GM23338 (cell line): ENCODE measurements around the gene ALS2. TPM values are rescaled to one million over a fixed set of nuclear protein-coding genes. Genes with fewer than 3 reads are reported as not detected.

ENCODE experiments used
- ATAC-seq: fragments of 200-7000 bp; cut with Tn5 transposase; 3 replicates; pipeline ENCODE4 v1.9.1; 2020
- DNase-seq: peaks from one replicate; pipeline ENCODE4 v3.0.0-alpha.2; 2015; ENCODE audit warnings: low spot score
- H2AFZ ChIP-seq: fragments of 200-600 bp; sonication (generic); 2 replicates; pipeline ENCODE4 v1.8.0; 2016; ENCODE audit warnings: antibody characterized with exemption, mild to moderate bottlenecking, moderate library complexity
- H3F3A ChIP-seq: fragments of 200-600 bp; sonication (generic); replicated peaks from 2 replicates; pipeline ENCODE4 v1.8.0; 2017; ENCODE audit warnings: antibody characterized with exemption, mixed run types, low read depth
- H3K27ac ChIP-seq: fragments of 200-600 bp; sonication (generic); 2 replicates; pipeline ENCODE4 v1.6.1; 2016; ENCODE audit warnings: low read depth
- H3K27me3 ChIP-seq: fragments of 200-600 bp; sonication (generic); 2 replicates; pipeline ENCODE4 v1.8.0; 2016; ENCODE audit warnings: mild to moderate bottlenecking, mixed run types, moderate library complexity; ENCODE audit not compliant: insufficient read depth
- H3K36me3 ChIP-seq: fragments of 200-600 bp; sonication (generic); 2 replicates; pipeline ENCODE4 v1.8.0; 2016; ENCODE audit warnings: mild to moderate bottlenecking; ENCODE audit not compliant: insufficient read depth
- H3K4me1 ChIP-seq: fragments of 200-600 bp; sonication (generic); 2 replicates; pipeline ENCODE4 v1.8.0; 2016; ENCODE audit warnings: mild to moderate bottlenecking, moderate library complexity; ENCODE audit not compliant: insufficient read depth
- H3K4me2 ChIP-seq: fragments of 200-600 bp; sonication (generic); 2 replicates; pipeline ENCODE4 v1.7.1; 2017; ENCODE audit warnings: mixed run types
- H3K4me3 ChIP-seq: fragments of 200-600 bp; sonication (generic); 2 replicates; pipeline ENCODE4 v1.6.1; 2016; ENCODE audit warnings: mixed run types
- H3K79me2 ChIP-seq: fragments of 200-600 bp; sonication (generic); replicated peaks from 2 replicates; pipeline ENCODE4 v1.8.0; 2017; ENCODE audit warnings: mild to moderate bottlenecking; ENCODE audit not compliant: insufficient read depth
- H3K9me2 ChIP-seq: fragments of 200-600 bp; sonication (generic); 2 replicates; pipeline ENCODE4 v1.8.0; 2017; ENCODE audit not compliant: insufficient read depth
- H4K20me1 ChIP-seq: fragments of 200-600 bp; sonication (generic); replicated peaks from 2 replicates; pipeline ENCODE4 v1.8.0; 2017; ENCODE audit warnings: mild to moderate bottlenecking; ENCODE audit not compliant: insufficient read depth
- H3K27ac Mint-ChIP-seq: 2 replicates; pipeline ENCODE4 v1.8.0; 2020; ENCODE audit warnings: inconsistent platforms, mild to moderate bottlenecking, moderate library complexity, mixed read lengths
- H3K27me3 Mint-ChIP-seq: 3 replicates; pipeline ENCODE4 v1.8.0; 2022; ENCODE audit warnings: low read depth, mild to moderate bottlenecking, moderate library complexity, mixed read lengths, inconsistent platforms; ENCODE audit not compliant: insufficient read depth, poor library complexity
- H3K36me3 Mint-ChIP-seq: 3 replicates; pipeline ENCODE4 v1.8.0; 2021; ENCODE audit warnings: low read depth, mild to moderate bottlenecking, inconsistent platforms, moderate library complexity, mixed read lengths
- H3K4me1 Mint-ChIP-seq: 3 replicates; pipeline ENCODE4 v1.8.0; 2020; ENCODE audit warnings: mild to moderate bottlenecking, inconsistent platforms, mixed read lengths
- H3K4me3 Mint-ChIP-seq: 3 replicates; pipeline ENCODE4 v1.8.0; 2021; ENCODE audit warnings: moderate library complexity, mild to moderate bottlenecking, inconsistent platforms, mixed read lengths
- H3K9me3 Mint-ChIP-seq: 3 replicates; pipeline ENCODE4 v1.8.0; 2020; ENCODE audit warnings: moderate library complexity, mild to moderate bottlenecking, inconsistent platforms, mixed read lengths
- CREB1 ChIP-seq: fragments of 250-450 bp; sonication (Bioruptor Pico); IDR thresholded peaks from 2 replicates; pipeline ENCODE4 v1.5.0; 2020; ENCODE audit warnings: low read depth, mild to moderate bottlenecking, moderate library complexity
- EZH2phosphoT487 ChIP-seq: fragments of 200-600 bp; sonication (generic); IDR thresholded peaks from one replicate; pipeline ENCODE4 v1.8.1; 2018; ENCODE audit warnings: antibody characterized with exemption; ENCODE audit not compliant: unreplicated experiment
- JUNB ChIP-seq: IDR thresholded peaks from one replicate; pipeline ENCODE4 v1.6.1; 2016; ENCODE audit warnings: antibody characterized with exemption; ENCODE audit not compliant: unreplicated experiment
- NANOG ChIP-seq: IDR thresholded peaks from 2 replicates; pipeline ENCODE4 v1.6.1; 2016; ENCODE audit warnings: antibody characterized with exemption, borderline replicate concordance
- POLR2AphosphoS5 ChIP-seq: IDR thresholded peaks from 2 replicates; pipeline ENCODE4 v1.6.1; 2016; ENCODE audit warnings: antibody characterized with exemption, low read depth
- STAT1 ChIP-seq: IDR thresholded peaks from one replicate; pipeline ENCODE4 v1.6.1; 2016; ENCODE audit warnings: antibody characterized with exemption; ENCODE audit not compliant: unreplicated experiment
- ZNF114 ChIP-seq: fragments of 250-450 bp; sonication (Bioruptor Pico); IDR thresholded peaks from 2 replicates; pipeline ENCODE4 v1.5.0; 2020; ENCODE audit warnings: mild to moderate bottlenecking, moderate library complexity
- ZNF331 ChIP-seq: fragments of 250-450 bp; sonication (Bioruptor Pico); IDR thresholded peaks from 2 replicates; pipeline ENCODE4 v1.5.0; 2020; ENCODE audit warnings: low read depth, mild to moderate bottlenecking, moderate library complexity
- polyA plus RNA-seq: library from polyadenylated mRNA; unstranded; fragments of >200 nt; fragmentation: Nextera tagmentation; extraction: Ambion mirVana; gene quantifications from 2 replicates; pipeline ENCODE4 v1.2.1, GENCODE V29; 2016
- total RNA-seq: library from RNA; depleted of rRNA; stranded (reverse); fragments of >200 nt; shearing (Covaris generic); gene quantifications from 2 replicates; pipeline ENCODE4 v1.2.3, GENCODE V29; 2014
- TF ChIP-seq, protein P1 (sequence below), 2 experiments: fragments of 200-600 bp in 1 of 2; sonication (generic) in 1 of 2; conservative IDR thresholded peaks; 2 replicates each; pipeline versions ENCODE4 v1.5.1 to v1.6.1; 2016 to 2017; ENCODE audit warnings: antibody characterized with exemption in 2 of 2, low read depth in 2 of 2, mild to moderate bottlenecking in 2 of 2, moderate library complexity in 1 of 2

ALS2 gene
- total and polyA plus RNA-seq, 2 experiments from 2014 or later, result 9.6 to 43.3 TPM

DNA sequence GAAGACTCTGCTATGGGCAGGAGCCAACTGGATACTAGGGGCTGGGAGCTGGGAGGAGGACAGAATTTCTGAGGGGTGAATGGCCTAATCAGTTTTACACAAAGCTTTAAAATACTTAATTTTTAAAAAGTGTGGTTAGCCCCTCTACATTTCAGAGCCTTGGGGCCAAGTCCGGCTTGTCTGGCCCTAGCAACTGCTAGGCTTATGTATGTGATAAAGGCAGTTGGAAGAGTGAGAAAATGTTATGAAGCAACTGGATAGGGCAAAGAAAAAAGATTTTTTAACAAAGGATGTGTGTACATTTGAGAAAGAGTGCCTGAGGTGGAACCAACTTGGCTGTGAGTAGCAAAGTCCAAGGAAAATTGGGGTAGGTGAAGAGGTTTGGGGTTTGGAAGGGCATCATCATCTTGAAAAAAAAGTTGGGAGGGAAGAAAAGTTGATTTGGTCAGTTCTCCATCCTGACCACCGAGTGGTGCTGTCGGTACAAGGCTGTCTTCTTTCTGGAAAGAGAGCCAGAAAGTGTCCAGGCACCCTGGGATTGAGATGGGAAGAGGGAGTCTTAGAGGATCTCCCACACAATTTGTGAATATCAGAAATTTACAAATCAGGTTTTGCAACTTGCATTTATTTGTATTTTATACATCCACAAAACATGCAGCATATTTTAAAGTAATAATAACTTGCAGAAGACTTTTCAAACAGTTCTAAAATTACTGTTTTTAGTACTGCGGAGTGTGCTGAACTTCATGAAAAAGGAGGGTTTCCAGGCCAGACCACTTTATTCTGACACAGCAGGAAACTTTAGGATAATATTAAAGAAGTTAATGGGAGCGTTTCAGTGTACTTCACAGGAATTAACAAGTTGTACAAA, 15.1 kb upstream of the ALS2 start:
- Mint-ChIP-seq H3K27me3 (no peaks in the 10 kb centered on the region), H3K9me3 (no peaks in the 10 kb centered on the region), H3K36me3 (no peaks in the 10 kb centered on the region), H3K27ac (no peak overlapping the region), H3K4me3 (no peak overlapping the region), H3K4me1 (no peaks in the 10 kb centered on the region)
- DNase-seq, result peak; percentile 80
- ATAC-seq, result peak; percentile 89
- no peak overlapping the region; the same call in 1 of the 2 replicates for H3K27ac ChIP-seq
- no peaks in the 10 kb centered on the region for H3K79me2 ChIP-seq
- no peak for TF ChIP-seq ZNF331 (CRISPR knock-in tag)
- TF ChIP-seq, protein P1, sequence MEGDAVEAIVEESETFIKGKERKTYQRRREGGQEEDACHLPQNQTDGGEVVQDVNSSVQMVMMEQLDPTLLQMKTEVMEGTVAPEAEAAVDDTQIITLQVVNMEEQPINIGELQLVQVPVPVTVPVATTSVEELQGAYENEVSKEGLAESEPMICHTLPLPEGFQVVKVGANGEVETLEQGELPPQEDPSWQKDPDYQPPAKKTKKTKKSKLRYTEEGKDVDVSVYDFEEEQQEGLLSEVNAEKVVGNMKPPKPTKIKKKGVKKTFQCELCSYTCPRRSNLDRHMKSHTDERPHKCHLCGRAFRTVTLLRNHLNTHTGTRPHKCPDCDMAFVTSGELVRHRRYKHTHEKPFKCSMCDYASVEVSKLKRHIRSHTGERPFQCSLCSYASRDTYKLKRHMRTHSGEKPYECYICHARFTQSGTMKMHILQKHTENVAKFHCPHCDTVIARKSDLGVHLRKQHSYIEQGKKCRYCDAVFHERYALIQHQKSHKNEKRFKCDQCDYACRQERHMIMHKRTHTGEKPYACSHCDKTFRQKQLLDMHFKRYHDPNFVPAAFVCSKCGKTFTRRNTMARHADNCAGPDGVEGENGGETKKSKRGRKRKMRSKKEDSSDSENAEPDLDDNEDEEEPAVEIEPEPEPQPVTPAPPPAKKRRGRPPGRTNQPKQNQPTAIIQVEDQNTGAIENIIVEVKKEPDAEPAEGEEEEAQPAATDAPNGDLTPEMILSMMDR (conservative IDR thresholded peaks at IDR 0.05; ENCODE audit: low read depth in 2 of 2), result peak; percentile 70 to 97
- H3F3A ChIP-seq, result no peaks in the 10 kb centered on the region
- no peak overlapping the region for H3K4me2 ChIP-seq
- no peaks in the 10 kb centered on the region for H4K20me1 ChIP-seq
- no peak overlapping the region for H3K4me3 ChIP-seq
- no peaks in the 10 kb centered on the region for H3K9me2 ChIP-seq
- H3K36me3 ChIP-seq, result no peaks in the 10 kb centered on the region
- no peaks in the 10 kb centered on the region for H3K27me3 ChIP-seq
- H3K4me1 ChIP-seq, result no peaks in the 10 kb centered on the region
- H2AFZ ChIP-seq, result no peak overlapping the region

DNA sequence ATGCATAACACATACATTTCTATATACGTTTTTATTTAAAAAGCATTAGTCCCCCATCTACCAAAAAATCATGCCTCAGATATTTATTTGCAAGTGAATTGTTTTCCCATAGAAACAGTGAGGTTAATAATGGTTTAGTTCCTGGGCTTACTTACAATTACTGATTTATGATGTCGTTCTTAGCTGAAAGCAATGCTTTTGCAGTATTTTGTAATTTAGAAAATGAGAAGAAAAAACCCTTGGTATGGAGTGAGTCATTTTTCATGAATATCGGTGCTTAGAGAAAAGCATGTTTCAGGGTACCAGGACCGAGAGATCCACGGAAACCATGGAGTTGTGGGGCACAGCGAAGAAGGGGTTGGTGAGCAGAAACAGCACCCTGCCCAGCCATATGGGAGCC, 13.6 kb upstream of the ALS2 start:
- Histone ChIP-seq H3K27me3 (no peaks in the 10 kb centered on the region), H4K20me1 (no peaks in the 10 kb centered on the region), H2AFZ (no peak overlapping the region), H3K4me3 (no peak overlapping the region), H3K79me2 (no peaks in the 10 kb centered on the region), H3K4me2 (no peak overlapping the region), H3K4me1 (no peaks in the 10 kb centered on the region), H3K9me2 (no peaks in the 10 kb centered on the region), H3K27ac (no peak overlapping the region), H3K36me3 (no peaks in the 10 kb centered on the region), H3F3A (no peaks in the 10 kb centered on the region)
- Mint-ChIP-seq H3K9me3 (no peaks in the 10 kb centered on the region), H3K27me3 (no peaks in the 10 kb centered on the region), H3K4me1 (no peaks in the 10 kb centered on the region), H3K4me3 (no peak overlapping the region), H3K27ac (no peak overlapping the region), H3K36me3 (no peaks in the 10 kb centered on the region)
- DNase-seq (no peak), ATAC-seq (no peak)
- no peak for TF ChIP-seq ZNF114 (CRISPR knock-in tag)
- TF ChIP-seq JUNB, result no peak
- TF ChIP-seq CREB1 (CRISPR knock-in tag), result no peak
- TF ChIP-seq NANOG, result no peak
- no peak for TF ChIP-seq ZNF331 (CRISPR knock-in tag)
- TF ChIP-seq EZH2phosphoT487, result no peak
- no peak for TF ChIP-seq POLR2AphosphoS5

DNA sequence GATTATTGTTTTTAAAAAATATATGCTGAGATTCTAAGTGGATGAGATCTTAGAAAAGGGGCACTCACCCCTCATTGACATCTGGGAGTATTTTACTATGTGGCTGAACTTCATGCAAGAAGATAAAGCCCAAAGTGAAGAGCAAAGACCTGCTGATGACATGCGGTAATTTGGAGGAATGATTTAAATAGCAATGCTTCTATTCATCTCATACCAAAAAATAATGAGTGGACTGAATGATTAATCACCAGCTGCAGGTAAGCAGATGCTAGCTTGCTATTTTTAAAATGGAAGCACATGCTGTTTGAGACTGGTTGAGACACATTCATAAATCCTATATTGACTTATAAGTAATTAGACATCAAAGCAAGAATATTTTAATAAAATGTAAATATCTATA, 12.9 kb upstream of the ALS2 start:
- Histone ChIP-seq H3K9me2 (no peaks in the 10 kb centered on the region), H4K20me1 (no peaks in the 10 kb centered on the region), H3F3A (no peaks in the 10 kb centered on the region), H3K27me3 (no peaks in the 10 kb centered on the region), H3K27ac (no peak overlapping the region), H3K36me3 (no peaks in the 10 kb centered on the region), H3K4me3 (no peak overlapping the region), H2AFZ (no peak overlapping the region), H3K4me1 (no peaks in the 10 kb centered on the region), H3K79me2 (no peaks in the 10 kb centered on the region), H3K4me2 (no peak overlapping the region)
- Mint-ChIP-seq H3K27ac (no peak overlapping the region), H3K27me3 (no peaks in the 10 kb centered on the region), H3K9me3 (no peaks in the 10 kb centered on the region), H3K4me1 (no peaks in the 10 kb centered on the region), H3K36me3 (no peaks in the 10 kb centered on the region), H3K4me3 (no peak overlapping the region)
- ATAC-seq (no peak), DNase-seq (no peak)
- TF ChIP-seq CREB1 (CRISPR knock-in tag) (no peak), STAT1 (no peak), JUNB (no peak)
- TF ChIP-seq, protein P1 (conservative IDR thresholded peaks at IDR 0.05; ENCODE audit: low read depth in 2 of 2), result no peak
